Caco-2 (cell line): ENCODE measurements around the gene BLTP2. TPM values are rescaled to one million over a fixed set of nuclear protein-coding genes. Genes with fewer than 3 reads are reported as not detected.

Experiments
- Bru-seq: library from RNA; stranded (reverse); fragments of 400-500 nt; gene quantifications from one replicate; lab custom pipeline; 2021; lab: Mats Ljungman, UMichigan
- BruChase-seq, 2 experiments: library from RNA; stranded (reverse); fragments of 400-500 nt; gene quantifications; one replicate each; lab custom pipeline; 2021; lab: Mats Ljungman, UMichigan
- BruUV-seq: library from RNA; stranded (reverse); fragments of 400-500 nt; replicated peaks from 2 replicates; lab custom pipeline; 2021; lab: Mats Ljungman, UMichigan
- CTCF ChIA-PET: fragments of 300-600 bp; sonication (Branson Sonifier 250); formaldehyde crosslinking; loops from one replicate; lab custom pipeline; 2022; ENCODE audit warnings: antibody characterized with exemption; lab: Charles Lee
- POLR2A ChIA-PET: fragments of 300-600 bp; sonication (Branson Sonifier 250); formaldehyde crosslinking; loops from one replicate; lab custom pipeline; 2022; ENCODE audit warnings: antibody characterized with exemption; lab: Charles Lee
- DNase-seq, 2 experiments: peaks; one replicate each; pipeline versions ENCODE4 v3.0.0 to v3.0.0-alpha.2; 2020 to 2022
- H3K27me3 ChIP-seq: replicated peaks from 2 replicates; pipeline ENCODE4 v1.6.0; 2011; ENCODE audit warnings: low read length; ENCODE audit not compliant: control insufficient read depth, insufficient read depth
- H3K36me3 ChIP-seq: 2 replicates; pipeline ENCODE4 v1.5.1; 2011; ENCODE audit warnings: low read length; ENCODE audit not compliant: control insufficient read depth, insufficient read depth
- H3K4me1 ChIP-seq: fragments of 250-450 bp; sonication (Bioruptor Pico); 2 replicates; pipeline ENCODE4 v1.5.1; 2020; ENCODE audit warnings: mild to moderate bottlenecking
- H3K4me3 ChIP-seq: 2 replicates; pipeline ENCODE4 v1.5.1; 2011; ENCODE audit warnings: low read depth, mild to moderate bottlenecking, control low read depth, low read length
- H3K9me3 ChIP-seq: fragments of 250-450 bp; sonication (Bioruptor Pico); 2 replicates; pipeline ENCODE4 v1.5.1; 2020; ENCODE audit warnings: mild to moderate bottlenecking, moderate library complexity
- H3K27ac Mint-ChIP-seq: one replicate; pipeline ENCODE4 v1.8.0; 2022; ENCODE audit warnings: mixed read lengths; ENCODE audit not compliant: unreplicated experiment
- H3K27me3 Mint-ChIP-seq: one replicate; pipeline ENCODE4 v1.8.0; 2022; ENCODE audit warnings: mixed read lengths; ENCODE audit not compliant: insufficient read depth, unreplicated experiment
- H3K36me3 Mint-ChIP-seq: one replicate; pipeline ENCODE4 v1.8.0; 2022; ENCODE audit warnings: mild to moderate bottlenecking, mixed read lengths; ENCODE audit not compliant: insufficient read depth, unreplicated experiment
- H3K4me1 Mint-ChIP-seq: one replicate; pipeline ENCODE4 v1.8.0; 2022; ENCODE audit warnings: low read depth, mixed read lengths; ENCODE audit not compliant: unreplicated experiment
- H3K4me3 Mint-ChIP-seq: one replicate; pipeline ENCODE4 v1.8.0; 2022; ENCODE audit warnings: mild to moderate bottlenecking, moderate library complexity, mixed read lengths; ENCODE audit not compliant: unreplicated experiment
- H3K9me3 Mint-ChIP-seq: one replicate; pipeline ENCODE4 v1.8.0; 2022; ENCODE audit warnings: mixed read lengths; ENCODE audit not compliant: unreplicated experiment
- CTCF ChIP-seq, 2 experiments: fragments of 200-600 bp in 1 of 2; IDR thresholded peaks; 1 replicate in 1 of 2; 2 replicates in 1 of 2; pipeline versions ENCODE4 v1.5.1 to v1.8.0; 2011 to 2022; ENCODE audit warnings: antibody characterized with exemption in 1 of 2, control low read depth in 1 of 2, inconsistent platforms in 1 of 2, low read depth in 1 of 2, low read length in 1 of 2, mild to moderate bottlenecking in 1 of 2, moderate library complexity in 1 of 2; ENCODE audit not compliant: insufficient read depth in 1 of 2, severe bottlenecking in 1 of 2, unreplicated experiment in 1 of 2
- intact Hi-C: fragments of 100-400 bp; cut with micrococcal nuclease; formaldehyde crosslinking; loops from one replicate; pipeline ENCODE4 v1.10.0; 2022; ENCODE audit not compliant: unreplicated experiment
- long read RNA-seq: library from polyadenylated mRNA; stranded (forward); transcript quantifications from one replicate; pipeline ENCODE4 v2.0.0, GENCODE V29; 2022
- total RNA-seq: library from RNA; stranded (reverse); gene quantifications from 2 replicates; pipeline ENCODE4 v1.2.3, GENCODE V29; 2022

BLTP2 gene
- total RNA-seq: 154 and 176 TPM in 2 replicates
- percentile 87 among the genes with signal in this experiment for Bru-seq, nascent RNA
- percentile 95 among the genes with signal in this experiment for BruChase-seq, experiment 1, labeled RNA remaining after a 2-hour chase
- BruChase-seq, experiment 2, labeled RNA remaining after a 6-hour chase: percentile 97 among the genes with signal in this experiment
- long read RNA-seq, full-length matches to known transcripts: 2 of 20 reads
- long read RNA-seq, partial matches to known transcripts: 13 of 20 reads
- long read RNA-seq, other reads (novel, unspliced or antisense): 5 of 20 reads

- ChIA-PET POLR2A (interaction anchor here (0.5 to 2.2 kb wide), 12 partner anchors 13 to 307 kb away, joined by 3 to 13 read pairs (median 5); partner anchors contain the start of genes PHF12, PIGS, RPL23A and SDF2), CTCF (interaction anchor here (0.6 to 2.6 kb wide), 9 partner anchors 17 to 119 kb away, joined by 3 to 26 read pairs (median 4); partner anchors contain the start of genes PIGS, RPL23A, SDF2 and SUPT6H)
- no peaks in the 10 kb centered on the region for H3K27me3 Mint-ChIP-seq
- Histone ChIP-seq H3K27me3 (no peaks in the 10 kb centered on the region), H3K9me3 (no peaks in the 10 kb centered on the region), H3K36me3 (peaks cover 5% of the 10 kb centered on the region; the same call in 1 of the 2 replicates), H3K4me3 (peak within 1 kb of the TSS; percentile 69), H3K4me1 (peaks cover 23% of the 10 kb centered on the region)
- peaks cover 26% of the 10 kb centered on the region for H3K4me1 Mint-ChIP-seq
- H3K27ac Mint-ChIP-seq: peak within 1 kb of the TSS; percentile 85
- H3K36me3 Mint-ChIP-seq: peaks cover 74% of the 10 kb centered on the region
- intact Hi-C loops: loop anchor here (1.0 to 10.0 kb wide), 5 partner anchors 17 to 82 kb away; partner anchors contain the start of genes RPL23A, SPAG5, SUPT6H and TLCD1
- peak within 1 kb of the TSS; percentile 94 for H3K4me3 Mint-ChIP-seq
- peak; percentile 96 for DNase-seq
- no peaks in the 10 kb centered on the region for H3K9me3 Mint-ChIP-seq
- BruUV-seq: no TSS peak
- TF ChIP-seq CTCF (IDR thresholded peaks at IDR 0.05; ENCODE audit: insufficient read depth in 1 of 2, low read depth in 1 of 2, low read length in 1 of 2, severe bottlenecking in 1 of 2, unreplicated experiment in 1 of 2): no peak
Measured at GRCh38 chr17:28644787-28645575, at the start of gene BLTP2. Gene BLTP2 (minus strand): TSS chr17:28645158. CDS start chr17:28645056, 102 bp downstream.

- Mint-ChIP-seq H3K27ac (no peak overlapping the region), H3K9me3 (no peaks in the 10 kb centered on the region), H3K27me3 (no peaks in the 10 kb centered on the region), H3K36me3 (peaks cover 100% of the 10 kb centered on the region), H3K4me3 (no peak overlapping the region), H3K4me1 (peaks cover 23% of the 10 kb centered on the region)
- Histone ChIP-seq H3K4me3 (no peak overlapping the region), H3K4me1 (peaks cover 21% of the 10 kb centered on the region), H3K27me3 (no peaks in the 10 kb centered on the region), H3K36me3 (peaks cover 14% of the 10 kb centered on the region), H3K9me3 (no peaks in the 10 kb centered on the region)
- POLR2A ChIA-PET: interaction anchor here (0.7 to 1.0 kb wide), 2 partner anchors 14 to 16 kb away, joined by 3 to 4 read pairs; no protein-coding TSS in a partner anchor
- TF ChIP-seq CTCF (IDR thresholded peaks at IDR 0.05; ENCODE audit: insufficient read depth in 1 of 2, low read depth in 1 of 2, low read length in 1 of 2, severe bottlenecking in 1 of 2, unreplicated experiment in 1 of 2): no peak
- intact Hi-C loops: no loop called here
- no TSS peak for BruUV-seq
- DNase-seq: no peak
- CTCF ChIA-PET: no interaction called here
Measured at GRCh38 chr17:28693869-28694268, 48.9 kb upstream of the BLTP2 start.

- no TSS peak for BruUV-seq
- intact Hi-C loops: no loop called here
- Histone ChIP-seq H3K9me3 (no peaks in the 10 kb centered on the region), H3K4me1 (no peaks in the 10 kb centered on the region), H3K4me3 (no peak overlapping the region), H3K27me3 (no peaks in the 10 kb centered on the region), H3K36me3 (peaks cover 14% of the 10 kb centered on the region)
- DNase-seq: no peak
- no peaks in the 10 kb centered on the region for H3K4me1 Mint-ChIP-seq
- no peaks in the 10 kb centered on the region for H3K9me3 Mint-ChIP-seq
- H3K27ac Mint-ChIP-seq: no peak overlapping the region
- peaks cover 98% of the 10 kb centered on the region for H3K36me3 Mint-ChIP-seq
- POLR2A ChIA-PET: interaction anchor here (1.2 to 1.3 kb wide), 2 partner anchors 22 to 27 kb away, joined by 3 to 6 read pairs; partner anchors contain the start of genes PROCA1, SDF2 and SUPT6H
- no peak overlapping the region for H3K4me3 Mint-ChIP-seq
- no peak for TF ChIP-seq CTCF (IDR thresholded peaks at IDR 0.05; ENCODE audit: insufficient read depth in 1 of 2, low read depth in 1 of 2, low read length in 1 of 2, severe bottlenecking in 1 of 2, unreplicated experiment in 1 of 2)
- CTCF ChIA-PET: no interaction called here
- no peaks in the 10 kb centered on the region for H3K27me3 Mint-ChIP-seq
Measured at GRCh38 chr17:28689011-28689410, 44.1 kb upstream of the BLTP2 start.
